ENCODE data around the gene MRI1. TPM values are rescaled to one million over a fixed set of nuclear protein-coding genes. Genes with fewer than 3 reads are reported as not detected.

Gene MRI1
- total and polyA plus RNA-seq, 2 experiments from 2014 or later = 12.3 to 44.5 TPM

GRCh38 chr19:13764821-13765394 lies 586 bp downstream of the MRI1 start:
- no peak for TF ChIP-seq ZNF331 (CRISPR knock-in tag; IDR thresholded peaks at IDR 0.05; ENCODE audit: low read depth)
- no peak for TF ChIP-seq EZH2 (IDR thresholded peaks at IDR 0.05; ENCODE audit: low read depth, unreplicated experiment)
- TF ChIP-seq NANOG (IDR thresholded peaks at IDR 0.05; ENCODE audit: borderline replicate concordance) = no peak
- TF ChIP-seq EZH2phosphoT487 (IDR thresholded peaks at IDR 0.05; ENCODE audit: unreplicated experiment) = no peak
- TF ChIP-seq ZNF462 (CRISPR knock-in tag; IDR thresholded peaks at IDR 0.05) = no peak
- no peak for TF ChIP-seq POLR2AphosphoS5 (IDR thresholded peaks at IDR 0.05; ENCODE audit: low read depth)
- TF ChIP-seq CTCF (conservative IDR thresholded peaks at IDR 0.05; ENCODE audit: low read depth in 2 of 2) = no peak
- no peak for TF ChIP-seq CREB1 (CRISPR knock-in tag; IDR thresholded peaks at IDR 0.05; ENCODE audit: low read depth)
- TF ChIP-seq JUNB (IDR thresholded peaks at IDR 0.05; ENCODE audit: unreplicated experiment) = no peak
- no peak for TF ChIP-seq STAT1 (IDR thresholded peaks at IDR 0.05; ENCODE audit: unreplicated experiment)
- no peak for TF ChIP-seq REST (IDR thresholded peaks at IDR 0.05; ENCODE audit: unreplicated experiment)
- TF ChIP-seq ETS1 (IDR thresholded peaks at IDR 0.05) = no peak
- TF ChIP-seq ZNF114 (CRISPR knock-in tag; IDR thresholded peaks at IDR 0.05) = no peak
- H3K4me3 Mint-ChIP-seq = peak overlapping the region; percentile 76
- Histone ChIP-seq H3K4me3 (peak overlapping the region; percentile 66), H3F3A (replicated peaks; ENCODE audit: low read depth) (no peaks in the 10 kb centered on the region; the same call in 1 of the 2 replicates), H3K36me3 (ENCODE audit: insufficient read depth) (peaks cover 4% of the 10 kb centered on the region), H3K4me2 (peak overlapping the region; percentile 80), H3K27ac (ENCODE audit: low read depth) (no peak overlapping the region), H2AFZ (peak overlapping the region; percentile 56; the same call in 1 of the 2 replicates), H3K79me2 (replicated peaks; ENCODE audit: insufficient read depth) (no peaks in the 10 kb centered on the region), H3K27me3 (ENCODE audit: insufficient read depth) (no peaks in the 10 kb centered on the region), H3K4me1 (ENCODE audit: insufficient read depth) (no peaks in the 10 kb centered on the region; the same call in 1 of the 2 replicates), H3K9me2 (ENCODE audit: insufficient read depth) (no peaks in the 10 kb centered on the region), H4K20me1 (replicated peaks; ENCODE audit: insufficient read depth) (no peaks in the 10 kb centered on the region)
- no peaks in the 10 kb centered on the region; the same call in 2 of the 3 replicates for H3K9me3 Mint-ChIP-seq
- no peak overlapping the region for H3K27ac Mint-ChIP-seq
- H3K4me1 Mint-ChIP-seq = peaks cover 6% of the 10 kb centered on the region
- peaks cover 23% of the 10 kb centered on the region for H3K36me3 Mint-ChIP-seq (ENCODE audit: low read depth)
- peaks cover 14% of the 10 kb centered on the region for H3K27me3 Mint-ChIP-seq (ENCODE audit: insufficient read depth, low read depth, poor library complexity)
- peak; percentile 59 for ATAC-seq
- peak; percentile 58 for DNase-seq (ENCODE audit: low spot score)

Measured in GM23338 (cell line).